Measurements from ENCODE around the gene LTA4H.

LTA4H gene

GRCh38 chr12:95963096-95963495 is 72.3 kb downstream of the LTA4H start:
- TF ChIP-seq, protein P1, sequence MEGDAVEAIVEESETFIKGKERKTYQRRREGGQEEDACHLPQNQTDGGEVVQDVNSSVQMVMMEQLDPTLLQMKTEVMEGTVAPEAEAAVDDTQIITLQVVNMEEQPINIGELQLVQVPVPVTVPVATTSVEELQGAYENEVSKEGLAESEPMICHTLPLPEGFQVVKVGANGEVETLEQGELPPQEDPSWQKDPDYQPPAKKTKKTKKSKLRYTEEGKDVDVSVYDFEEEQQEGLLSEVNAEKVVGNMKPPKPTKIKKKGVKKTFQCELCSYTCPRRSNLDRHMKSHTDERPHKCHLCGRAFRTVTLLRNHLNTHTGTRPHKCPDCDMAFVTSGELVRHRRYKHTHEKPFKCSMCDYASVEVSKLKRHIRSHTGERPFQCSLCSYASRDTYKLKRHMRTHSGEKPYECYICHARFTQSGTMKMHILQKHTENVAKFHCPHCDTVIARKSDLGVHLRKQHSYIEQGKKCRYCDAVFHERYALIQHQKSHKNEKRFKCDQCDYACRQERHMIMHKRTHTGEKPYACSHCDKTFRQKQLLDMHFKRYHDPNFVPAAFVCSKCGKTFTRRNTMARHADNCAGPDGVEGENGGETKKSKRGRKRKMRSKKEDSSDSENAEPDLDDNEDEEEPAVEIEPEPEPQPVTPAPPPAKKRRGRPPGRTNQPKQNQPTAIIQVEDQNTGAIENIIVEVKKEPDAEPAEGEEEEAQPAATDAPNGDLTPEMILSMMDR (IDR thresholded peaks at IDR 0.05; ENCODE audit: low read depth, low read length, missing control alignments): peak; percentile 8
- Histone ChIP-seq H3K36me3 (replicated peaks) (no peaks in the 10 kb centered on the region), H3K27ac (no peak overlapping the region), H3K27me3 (replicated peaks) (no peaks in the 10 kb centered on the region), H3K4me3 (ENCODE audit: low read depth, low read length) (no peak overlapping the region)
- no peak for DNase-seq
- in situ Hi-C loops (cut with HindIII; ENCODE audit: low pct_ligation_motif_present, low sequenced_read_pairs): no loop called here

- Histone ChIP-seq H3K36me3 (replicated peaks) (no peaks in the 10 kb centered on the region), H3K27me3 (replicated peaks) (no peaks in the 10 kb centered on the region), H3K4me3 (ENCODE audit: low read depth, low read length) (no peak overlapping the region), H3K27ac (no peak overlapping the region)
- no peak for DNase-seq
- TF ChIP-seq, protein P1 (IDR thresholded peaks at IDR 0.05; ENCODE audit: low read depth, low read length, missing control alignments): no peak
- in situ Hi-C loops (cut with HindIII; ENCODE audit: low pct_ligation_motif_present, low sequenced_read_pairs): no loop called here
Observed at GRCh38 chr12:95962222-95962621, 73.2 kb downstream of the LTA4H start.

DNA sequence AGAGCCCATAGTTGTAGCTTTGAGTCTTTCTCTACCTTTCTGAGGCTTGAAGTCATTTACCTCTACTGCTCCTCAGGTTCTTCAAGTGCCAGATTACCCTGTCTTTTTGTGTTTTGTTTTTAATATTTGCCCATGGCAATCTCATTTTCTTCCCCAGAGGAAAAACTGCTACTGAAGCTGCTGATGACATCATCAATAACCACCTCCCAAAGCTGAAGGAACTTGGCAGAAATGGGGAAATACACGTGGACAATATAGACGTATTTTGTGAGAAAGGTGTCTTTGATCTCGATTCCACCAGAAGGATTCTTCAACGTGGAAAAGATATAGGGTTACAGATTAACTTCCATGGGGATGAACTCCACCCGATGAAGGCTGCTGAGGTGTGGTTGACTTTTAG is 75.1 kb downstream of the LTA4H start:
- H3K27ac ChIP-seq: no peak overlapping the region
- TF ChIP-seq, protein P1 (IDR thresholded peaks at IDR 0.05; ENCODE audit: low read depth, low read length, missing control alignments): no peak
- H3K36me3 ChIP-seq (replicated peaks): no peaks in the 10 kb centered on the region
- H3K27me3 ChIP-seq (replicated peaks): no peaks in the 10 kb centered on the region
- no peak for DNase-seq
- in situ Hi-C loops (cut with HindIII; ENCODE audit: low pct_ligation_motif_present, low sequenced_read_pairs): no loop called here
- H3K4me3 ChIP-seq (ENCODE audit: low read depth, low read length): no peak overlapping the region

- TF ChIP-seq, protein P1 (IDR thresholded peaks at IDR 0.05; ENCODE audit: low read depth, low read length, missing control alignments): peak; percentile 32
- in situ Hi-C loops (cut with HindIII; ENCODE audit: low pct_ligation_motif_present, low sequenced_read_pairs): no loop called here
Observed at GRCh38 chr12:95959107-95959506, 76.3 kb downstream of the LTA4H start.

GRCh38 chr12:95956557-95957145 is 78.7 kb downstream of the LTA4H start:
- in situ Hi-C loops (cut with HindIII; ENCODE audit: low pct_ligation_motif_present, low sequenced_read_pairs): no loop called here
- Histone ChIP-seq H3K4me3 (ENCODE audit: low read depth, low read length) (no peak overlapping the region), H3K36me3 (replicated peaks) (no peaks in the 10 kb centered on the region), H3K27me3 (replicated peaks) (peaks cover 5% of the 10 kb centered on the region), H3K27ac (no peak overlapping the region)
- DNase-seq: no peak
- TF ChIP-seq, protein P1 (IDR thresholded peaks at IDR 0.05; ENCODE audit: low read depth, low read length, missing control alignments): no peak

More at GRCh38 chr12:95959107-95959506, 76.3 kb downstream of the LTA4H start:
- no peak overlapping the region for H3K27ac ChIP-seq
- H3K27me3 ChIP-seq (replicated peaks): no peaks in the 10 kb centered on the region
- no peak for DNase-seq
- H3K36me3 ChIP-seq (replicated peaks): no peaks in the 10 kb centered on the region
- H3K4me3 ChIP-seq (ENCODE audit: low read depth, low read length): no peak overlapping the region
